ENCODE data around the gene RNU6-9. TPM values are rescaled to one million over a fixed set of nuclear protein-coding genes. Genes with fewer than 3 reads are reported as not detected.

The RNU6-9 gene
- total RNA-seq, 1 experiment from 2014 or later, result not detected

DNA sequence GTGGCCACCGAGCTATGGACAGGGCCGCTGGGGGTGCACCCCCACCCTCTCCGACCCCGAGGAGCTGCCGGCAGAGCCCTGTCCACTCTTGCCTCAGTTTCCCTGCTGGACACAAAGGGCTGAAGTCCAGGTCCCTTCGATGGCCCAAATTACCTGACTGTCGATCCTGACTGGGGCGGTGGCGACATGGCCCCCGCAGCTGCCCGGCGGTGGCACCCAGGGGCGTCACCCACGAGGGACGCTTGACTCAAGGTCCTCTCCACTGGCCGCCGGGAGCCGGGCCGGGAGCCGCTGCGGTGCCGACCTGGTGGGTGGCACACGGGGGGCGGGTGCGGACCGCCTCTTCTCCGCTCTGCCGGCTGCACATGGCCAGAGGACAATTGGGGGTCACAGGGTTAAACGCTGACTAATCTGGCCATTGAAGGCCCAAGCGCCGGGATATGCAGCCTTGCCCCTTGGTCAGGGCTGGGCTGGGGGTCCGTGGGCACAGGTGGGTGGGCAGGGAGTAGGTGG lies 48.9 kb downstream of the RNU6-9 start:
- ATAC-seq, result no peak
- no peaks in the 10 kb centered on the region for H3K27me3 ChIP-seq (ENCODE audit: control insufficient read depth, insufficient read depth, low read length)
- in situ Hi-C loops (cut with HindIII; ENCODE audit: low pct_unique_long_range_greater_than_20kb, low sequenced_read_pairs) (no loop called here), intact Hi-C loops (cut with micrococcal nuclease; ENCODE audit: unreplicated experiment) (no loop called here)
- H3K9me3 ChIP-seq (ENCODE audit: control insufficient read depth, insufficient read depth, low read depth, low read length), result no peaks in the 10 kb centered on the region
- no peak for DNase-seq (ENCODE audit: low read depth, low spot score)
- TF ChIP-seq, protein P1, sequence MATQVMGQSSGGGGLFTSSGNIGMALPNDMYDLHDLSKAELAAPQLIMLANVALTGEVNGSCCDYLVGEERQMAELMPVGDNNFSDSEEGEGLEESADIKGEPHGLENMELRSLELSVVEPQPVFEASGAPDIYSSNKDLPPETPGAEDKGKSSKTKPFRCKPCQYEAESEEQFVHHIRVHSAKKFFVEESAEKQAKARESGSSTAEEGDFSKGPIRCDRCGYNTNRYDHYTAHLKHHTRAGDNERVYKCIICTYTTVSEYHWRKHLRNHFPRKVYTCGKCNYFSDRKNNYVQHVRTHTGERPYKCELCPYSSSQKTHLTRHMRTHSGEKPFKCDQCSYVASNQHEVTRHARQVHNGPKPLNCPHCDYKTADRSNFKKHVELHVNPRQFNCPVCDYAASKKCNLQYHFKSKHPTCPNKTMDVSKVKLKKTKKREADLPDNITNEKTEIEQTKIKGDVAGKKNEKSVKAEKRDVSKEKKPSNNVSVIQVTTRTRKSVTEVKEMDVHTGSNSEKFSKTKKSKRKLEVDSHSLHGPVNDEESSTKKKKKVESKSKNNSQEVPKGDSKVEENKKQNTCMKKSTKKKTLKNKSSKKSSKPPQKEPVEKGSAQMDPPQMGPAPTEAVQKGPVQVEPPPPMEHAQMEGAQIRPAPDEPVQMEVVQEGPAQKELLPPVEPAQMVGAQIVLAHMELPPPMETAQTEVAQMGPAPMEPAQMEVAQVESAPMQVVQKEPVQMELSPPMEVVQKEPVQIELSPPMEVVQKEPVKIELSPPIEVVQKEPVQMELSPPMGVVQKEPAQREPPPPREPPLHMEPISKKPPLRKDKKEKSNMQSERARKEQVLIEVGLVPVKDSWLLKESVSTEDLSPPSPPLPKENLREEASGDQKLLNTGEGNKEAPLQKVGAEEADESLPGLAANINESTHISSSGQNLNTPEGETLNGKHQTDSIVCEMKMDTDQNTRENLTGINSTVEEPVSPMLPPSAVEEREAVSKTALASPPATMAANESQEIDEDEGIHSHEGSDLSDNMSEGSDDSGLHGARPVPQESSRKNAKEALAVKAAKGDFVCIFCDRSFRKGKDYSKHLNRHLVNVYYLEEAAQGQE (IDR thresholded peaks at IDR 0.05; ENCODE audit: insufficient read depth in 1 of 2, low read depth in 2 of 2, low read length in 1 of 2), result no peak
- TF ChIP-seq SIN3A (IDR thresholded peaks at IDR 0.05; ENCODE audit: borderline replicate concordance, insufficient read depth, low read depth, low read length) (no peak), TCF7L2 (IDR thresholded peaks at IDR 0.05; ENCODE audit: low read depth, low read length) (no peak), POLR2AphosphoS5 (IDR thresholded peaks at IDR 0.05; ENCODE audit: low read depth, low read length) (no peak)
- TF ChIP-seq, protein P2, sequence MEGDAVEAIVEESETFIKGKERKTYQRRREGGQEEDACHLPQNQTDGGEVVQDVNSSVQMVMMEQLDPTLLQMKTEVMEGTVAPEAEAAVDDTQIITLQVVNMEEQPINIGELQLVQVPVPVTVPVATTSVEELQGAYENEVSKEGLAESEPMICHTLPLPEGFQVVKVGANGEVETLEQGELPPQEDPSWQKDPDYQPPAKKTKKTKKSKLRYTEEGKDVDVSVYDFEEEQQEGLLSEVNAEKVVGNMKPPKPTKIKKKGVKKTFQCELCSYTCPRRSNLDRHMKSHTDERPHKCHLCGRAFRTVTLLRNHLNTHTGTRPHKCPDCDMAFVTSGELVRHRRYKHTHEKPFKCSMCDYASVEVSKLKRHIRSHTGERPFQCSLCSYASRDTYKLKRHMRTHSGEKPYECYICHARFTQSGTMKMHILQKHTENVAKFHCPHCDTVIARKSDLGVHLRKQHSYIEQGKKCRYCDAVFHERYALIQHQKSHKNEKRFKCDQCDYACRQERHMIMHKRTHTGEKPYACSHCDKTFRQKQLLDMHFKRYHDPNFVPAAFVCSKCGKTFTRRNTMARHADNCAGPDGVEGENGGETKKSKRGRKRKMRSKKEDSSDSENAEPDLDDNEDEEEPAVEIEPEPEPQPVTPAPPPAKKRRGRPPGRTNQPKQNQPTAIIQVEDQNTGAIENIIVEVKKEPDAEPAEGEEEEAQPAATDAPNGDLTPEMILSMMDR (IDR thresholded peaks at IDR 0.05), result no peak
- ChIA-PET POLR2A (no interaction called here), CTCF (no interaction called here)
- H3K4me1 ChIP-seq (ENCODE audit: control insufficient read depth, insufficient read depth, low read length), result peaks cover 5% of the 10 kb centered on the region
- H3K36me3 ChIP-seq (ENCODE audit: control insufficient read depth, insufficient read depth, low read length), result no peaks in the 10 kb centered on the region
- H3K27ac ChIP-seq (ENCODE audit: low read length), result no peak overlapping the region
- H3K4me3 ChIP-seq (ENCODE audit: low read depth in 2 of 2, low read length in 2 of 2), result no peak overlapping the region
- BruUV-seq (replicated peaks), result no TSS peak

Other genes with a start within 250 kb of the RNU6-9 start
- gene RNF126, start 230.3 kb upstream of the RNU6-9 start, total RNA-seq (2021; ENCODE audit: unreplicated experiment), result 61.2 TPM
- 32.5 TPM for gene FSTL3, start 217.1 kb upstream of the RNU6-9 start, total RNA-seq (2021; ENCODE audit: unreplicated experiment)
- gene PRSS57, start 198.0 kb upstream of the RNU6-9 start, total RNA-seq (2021; ENCODE audit: unreplicated experiment), result not detected
- 14.4 TPM for gene PALM, start 184.5 kb upstream of the RNU6-9 start, total RNA-seq (2021; ENCODE audit: unreplicated experiment)
- 5.8 TPM for gene MISP, start 142.4 kb upstream of the RNU6-9 start, total RNA-seq (2021; ENCODE audit: unreplicated experiment)
- 515 TPM for gene PTBP1, start 96.0 kb upstream of the RNU6-9 start, total RNA-seq (2021; ENCODE audit: unreplicated experiment)
- gene PLPPR3, start 71.5 kb upstream of the RNU6-9 start, total RNA-seq (2021; ENCODE audit: unreplicated experiment), result 63.7 TPM
- gene AZU1, start 65.6 kb upstream of the RNU6-9 start, total RNA-seq (2021; ENCODE audit: unreplicated experiment), result 5.8 TPM
- 1.5 TPM for gene PRTN3, start 52.5 kb upstream of the RNU6-9 start, total RNA-seq (2021; ENCODE audit: unreplicated experiment)
- 0.57 TPM for gene ELANE, start 41.2 kb upstream of the RNU6-9 start, total RNA-seq (2021; ENCODE audit: unreplicated experiment)
- gene CFD, start 33.8 kb upstream of the RNU6-9 start, total RNA-seq (2021; ENCODE audit: unreplicated experiment), result 9.9 TPM
- 39.5 TPM for gene MED16, start 297 bp upstream of the RNU6-9 start, total RNA-seq (2021; ENCODE audit: unreplicated experiment)
- gene R3HDM4, start 19.7 kb downstream of the RNU6-9 start, total RNA-seq (2021; ENCODE audit: unreplicated experiment), result 43.5 TPM
- 0.92 TPM for gene KISS1R, start 23.8 kb downstream of the RNU6-9 start, total RNA-seq (2021; ENCODE audit: unreplicated experiment)
- gene ARID3A, start 32.6 kb downstream of the RNU6-9 start, total RNA-seq (2021; ENCODE audit: unreplicated experiment), result 28.9 TPM
- gene WDR18, start 90.9 kb downstream of the RNU6-9 start, total RNA-seq (2021; ENCODE audit: unreplicated experiment), result 44.0 TPM
- 4.6 TPM for gene GRIN3B, start 106.9 kb downstream of the RNU6-9 start, total RNA-seq (2021; ENCODE audit: unreplicated experiment)
- 193 TPM for gene TMEM259, start 127.6 kb downstream of the RNU6-9 start, total RNA-seq (2021; ENCODE audit: unreplicated experiment)
- gene RNU6-2, start 128.0 kb downstream of the RNU6-9 start, total RNA-seq (2021; ENCODE audit: unreplicated experiment), result not detected
- 203 TPM for gene CNN2, start 133.1 kb downstream of the RNU6-9 start, total RNA-seq (2021; ENCODE audit: unreplicated experiment)
- gene ABCA7, start 146.6 kb downstream of the RNU6-9 start, total RNA-seq (2021; ENCODE audit: unreplicated experiment), result 47.5 TPM
- 27.8 TPM for gene ARHGAP45, start 173.7 kb downstream of the RNU6-9 start, total RNA-seq (2021; ENCODE audit: unreplicated experiment)
- gene POLR2E, start 201.9 kb downstream of the RNU6-9 start, total RNA-seq (2021; ENCODE audit: unreplicated experiment), result 279 TPM
- gene GPX4, start 210.5 kb downstream of the RNU6-9 start, total RNA-seq (2021; ENCODE audit: unreplicated experiment), result 577 TPM